PFSK-1 (cell line): ENCODE measurements around the gene CASTOR1.

Source experiments
- POLR2AphosphoS5 ChIP-seq: IDR thresholded peaks from 2 replicates; pipeline ENCODE4 v1.6.1; 2012; ENCODE audit warnings: low read depth, mild to moderate bottlenecking, control low read depth, low read length, moderate library complexity
- SIN3A ChIP-seq: IDR thresholded peaks from 2 replicates; pipeline ENCODE4 v1.6.1; 2012; ENCODE audit warnings: mild to moderate bottlenecking, low read length, moderate library complexity, borderline replicate concordance; ENCODE audit not compliant: insufficient read depth
- TAF1 ChIP-seq: IDR thresholded peaks from 2 replicates; pipeline ENCODE4 v1.6.1; 2012; ENCODE audit warnings: low read length, control low read depth, borderline replicate concordance; ENCODE audit not compliant: insufficient read depth
- TF ChIP-seq, protein P1 (sequence below), 2 experiments: IDR thresholded peaks; 2 replicates each; pipeline versions ENCODE4 v1.6.1 to v1.8.0; 2011 to 2012; ENCODE audit warnings: low read depth in 2 of 2, low read length in 2 of 2, control low read depth in 1 of 2, inconsistent platforms in 1 of 2, mild to moderate bottlenecking in 1 of 2, moderate library complexity in 1 of 2; ENCODE audit not compliant: insufficient read depth in 1 of 2

GRCh38 chr22:30266445-30267381 lies 22.6 kb downstream of the CASTOR1 start, which contains the start of gene OSM:
- no peak for TF ChIP-seq POLR2AphosphoS5
- TF ChIP-seq TAF1 = no peak
- no peak for TF ChIP-seq SIN3A
- TF ChIP-seq, protein P1, sequence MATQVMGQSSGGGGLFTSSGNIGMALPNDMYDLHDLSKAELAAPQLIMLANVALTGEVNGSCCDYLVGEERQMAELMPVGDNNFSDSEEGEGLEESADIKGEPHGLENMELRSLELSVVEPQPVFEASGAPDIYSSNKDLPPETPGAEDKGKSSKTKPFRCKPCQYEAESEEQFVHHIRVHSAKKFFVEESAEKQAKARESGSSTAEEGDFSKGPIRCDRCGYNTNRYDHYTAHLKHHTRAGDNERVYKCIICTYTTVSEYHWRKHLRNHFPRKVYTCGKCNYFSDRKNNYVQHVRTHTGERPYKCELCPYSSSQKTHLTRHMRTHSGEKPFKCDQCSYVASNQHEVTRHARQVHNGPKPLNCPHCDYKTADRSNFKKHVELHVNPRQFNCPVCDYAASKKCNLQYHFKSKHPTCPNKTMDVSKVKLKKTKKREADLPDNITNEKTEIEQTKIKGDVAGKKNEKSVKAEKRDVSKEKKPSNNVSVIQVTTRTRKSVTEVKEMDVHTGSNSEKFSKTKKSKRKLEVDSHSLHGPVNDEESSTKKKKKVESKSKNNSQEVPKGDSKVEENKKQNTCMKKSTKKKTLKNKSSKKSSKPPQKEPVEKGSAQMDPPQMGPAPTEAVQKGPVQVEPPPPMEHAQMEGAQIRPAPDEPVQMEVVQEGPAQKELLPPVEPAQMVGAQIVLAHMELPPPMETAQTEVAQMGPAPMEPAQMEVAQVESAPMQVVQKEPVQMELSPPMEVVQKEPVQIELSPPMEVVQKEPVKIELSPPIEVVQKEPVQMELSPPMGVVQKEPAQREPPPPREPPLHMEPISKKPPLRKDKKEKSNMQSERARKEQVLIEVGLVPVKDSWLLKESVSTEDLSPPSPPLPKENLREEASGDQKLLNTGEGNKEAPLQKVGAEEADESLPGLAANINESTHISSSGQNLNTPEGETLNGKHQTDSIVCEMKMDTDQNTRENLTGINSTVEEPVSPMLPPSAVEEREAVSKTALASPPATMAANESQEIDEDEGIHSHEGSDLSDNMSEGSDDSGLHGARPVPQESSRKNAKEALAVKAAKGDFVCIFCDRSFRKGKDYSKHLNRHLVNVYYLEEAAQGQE (IDR thresholded peaks at IDR 0.05; ENCODE audit: insufficient read depth in 1 of 2, low read depth in 2 of 2, low read length in 2 of 2) = no peak
